HCT116 (cell line): ENCODE measurements around the gene ZNF839. TPM values are rescaled to one million over a fixed set of nuclear protein-coding genes. Genes with fewer than 3 reads are reported as not detected.
A peak's percentile ranks its signal among the peaks of the same experiment; 100 is the strongest.

Experiments
- ATAC-seq: fragments of 200-7000 bp; cut with Tn5 transposase; 2 replicates; pipeline ENCODE4 v1.9.1; 2020; ENCODE audit warnings: mild to moderate bottlenecking, moderate library complexity
- BruUV-seq: library from RNA; stranded (reverse); fragments of 400-500 nt; replicated peaks from 2 replicates; lab custom pipeline; 2021; lab: Mats Ljungman, UMichigan
- CTCF ChIA-PET: fragments of 300-600 bp; sonication (Branson Sonifier 250); formaldehyde crosslinking; loops from one replicate; lab custom pipeline; 2021; ENCODE audit warnings: antibody characterized with exemption; lab: Charles Lee
- POLR2A ChIA-PET: fragments of 300-600, 350-600 bp; sonication (Branson Sonifier 250); formaldehyde crosslinking; loops from one replicate; lab custom pipeline; 2021; ENCODE audit warnings: antibody characterized with exemption; lab: Charles Lee
- RAD21 ChIA-PET, 2 experiments: fragments of 300-600 bp; sonication (Branson Sonifier 250); formaldehyde crosslinking; loops; one replicate each; lab custom pipeline; 2023; ENCODE audit warnings: low total read pairs in 2 of 2; ENCODE audit not compliant: uncharacterized antibody in 2 of 2, unreplicated experiment in 2 of 2, low non-redundant PET in 1 of 2; lab: Charles Lee
- DNase-seq: peaks from one replicate; pipeline ENCODE4 v3.0.0-alpha.2; 2010; ENCODE audit warnings: low read depth, low spot score
- H2AFZ ChIP-seq: fragments of 200-600 bp; shearing (Covaris generic), sonication (generic); 2 replicates; pipeline ENCODE4 v1.6.1; 2017; ENCODE audit warnings: low read depth, mixed run types, mixed read lengths, antibody characterized with exemption, low read length; ENCODE audit not compliant: poor library complexity, severe bottlenecking
- H3K27ac ChIP-seq: 2 replicates; pipeline ENCODE4 v1.5.1; 2012; ENCODE audit warnings: low read depth, low read length
- H3K27me3 ChIP-seq: fragments of 200-600 bp; sonication (generic); 2 replicates; pipeline ENCODE4 v1.6.1; 2016; ENCODE audit warnings: mixed run types, low read length, mixed read lengths; ENCODE audit not compliant: insufficient read depth
- H3K36me3 ChIP-seq, 2 experiments: fragments of 200-500 bp in 1 of 2; fragments of 200-600 bp in 1 of 2; sonication (Bioruptor generic) in 1 of 2; sonication (generic) in 1 of 2; 2 replicates each; pipeline versions ENCODE4 v1.5.1 to v1.6.1; 2014 to 2016; ENCODE audit warnings: low read length in 2 of 2, inconsistent platforms in 1 of 2, mixed read lengths in 1 of 2, mixed run types in 1 of 2; ENCODE audit not compliant: insufficient read depth in 2 of 2, control insufficient read depth in 1 of 2
- H3K4me1 ChIP-seq, 2 experiments: fragments of 200-600 bp in 1 of 2; sonication (generic) in 1 of 2; 2 replicates each; pipeline versions ENCODE4 v1.5.1 to v1.6.1; 2012 to 2017; ENCODE audit warnings: low read length in 2 of 2, inconsistent platforms in 1 of 2, mild to moderate bottlenecking in 1 of 2, mixed read lengths in 1 of 2, mixed run types in 1 of 2, moderate library complexity in 1 of 2; ENCODE audit not compliant: insufficient read depth in 2 of 2, control insufficient read depth in 1 of 2
- H3K4me2 ChIP-seq: fragments of 200-600 bp; sonication (generic); 2 replicates; pipeline ENCODE4 v1.6.1; 2017; ENCODE audit warnings: mixed run types, low read length, mixed read lengths
- H3K4me3 ChIP-seq, 2 experiments: fragments of 200-600 bp in 1 of 2; sonication (generic) in 1 of 2; replicated peaks in 1 of 2; 2 replicates each; pipeline ENCODE4 v1.5.1; 2011 to 2016; ENCODE audit warnings: low read length in 2 of 2, control low read depth in 1 of 2, low read depth in 1 of 2, mild to moderate bottlenecking in 1 of 2, mixed read lengths in 1 of 2, mixed run types in 1 of 2
- H3K79me2 ChIP-seq: fragments of 200-600 bp; sonication (generic); 2 replicates; pipeline ENCODE4 v1.6.1; 2017; ENCODE audit warnings: mild to moderate bottlenecking, mixed run types, low read length, moderate library complexity, mixed read lengths; ENCODE audit not compliant: insufficient read depth
- H3K9ac ChIP-seq: fragments of 200-600 bp; sonication (generic); 2 replicates; pipeline ENCODE4 v1.6.1; 2016; ENCODE audit warnings: low read length, mixed read lengths
- H3K9me2 ChIP-seq: fragments of 200-600 bp; sonication (generic), shearing (Covaris generic); 2 replicates; pipeline ENCODE4 v1.6.1; 2017; ENCODE audit warnings: mixed run types, mild to moderate bottlenecking, moderate library complexity; ENCODE audit not compliant: insufficient read depth
- H3K9me3 ChIP-seq, 2 experiments: fragments of 200-500 bp in 1 of 2; fragments of 200-600 bp in 1 of 2; sonication (Bioruptor generic) in 1 of 2; sonication (generic) in 1 of 2; 2 replicates each; pipeline ENCODE4 v1.6.1; 2014 to 2017; ENCODE audit warnings: low read length in 2 of 2, mixed read lengths in 2 of 2, inconsistent platforms in 1 of 2, low read depth in 1 of 2, mild to moderate bottlenecking in 1 of 2, mixed run types in 1 of 2, moderate library complexity in 1 of 2; ENCODE audit not compliant: control insufficient read depth in 1 of 2, insufficient read depth in 1 of 2
- H4K20me1 ChIP-seq: fragments of 200-600 bp; sonication (generic), shearing (Covaris generic); 2 replicates; pipeline ENCODE4 v1.6.1; 2017; ENCODE audit warnings: mixed run types, mild to moderate bottlenecking, moderate library complexity; ENCODE audit not compliant: insufficient read depth
- CTCF ChIP-seq, 3 experiments: fragments of 200-600 bp in 1 of 3; sonication (generic) in 1 of 3; IDR thresholded peaks in 2 of 3; conservative IDR thresholded peaks in 1 of 3; 2 replicates each; pipeline ENCODE4 v1.5.1; 2012 to 2017; ENCODE audit warnings: low read depth in 2 of 3, low read length in 2 of 3, antibody characterized with exemption in 1 of 3, borderline replicate concordance in 1 of 3, control low read depth in 1 of 3, mild to moderate bottlenecking in 1 of 3, mixed read lengths in 1 of 3, mixed run types in 1 of 3, moderate library complexity in 1 of 3; ENCODE audit not compliant: insufficient read depth in 1 of 3
- EGR1 ChIP-seq: IDR thresholded peaks from 2 replicates; pipeline ENCODE4 v1.6.1; 2012; ENCODE audit warnings: low read depth
- POLR2A ChIP-seq: IDR thresholded peaks from 2 replicates; pipeline ENCODE4 v1.7.0; 2011; ENCODE audit warnings: borderline replicate concordance; ENCODE audit not compliant: insufficient read depth, insufficient read length; ENCODE audit errors: extremely low read depth
- YY1 ChIP-seq: IDR thresholded peaks from 2 replicates; pipeline ENCODE4 v1.6.1; 2011; ENCODE audit warnings: low read length, low read depth, moderate library complexity, mild to moderate bottlenecking; ENCODE audit not compliant: insufficient replicate concordance; ENCODE audit errors: extremely low read depth
- intact Hi-C: fragments of 100-400 bp; cut with micrococcal nuclease; formaldehyde crosslinking; loops from 2 replicates; pipeline ENCODE4 v1.10.0; 2022
- total RNA-seq: library from RNA; stranded (reverse); gene quantifications from one replicate; pipeline ENCODE4 v1.2.1, GENCODE V29; 2021; ENCODE audit not compliant: unreplicated experiment

The ZNF839 gene
- total RNA-seq, 1 experiment from 2014 or later = 17.7 TPM

GRCh38 chr14:102304611-102305506, 14.7 kb upstream of the ZNF839 start, which contains the start of gene MOK:
Gene MOK (minus strand): TSS chr14:102305164. CDS start chr14:102304968, 196 bp downstream.
- peak within 1 kb of the TSS; percentile 58 for H3K27ac ChIP-seq
- no TSS peak for BruUV-seq

GRCh38 chr14:102314242-102315011, 5.1 kb upstream of the ZNF839 start:
- H3K27ac ChIP-seq = no peak overlapping the region
- no TSS peak for BruUV-seq
- no peaks in the 10 kb centered on the region for H3K9me2 ChIP-seq
- no peaks in the 10 kb centered on the region for H3K36me3 ChIP-seq
- RAD21 ChIA-PET = interaction anchor here (0.7 to 1.4 kb wide), 3 partner anchors 78 to 251 kb away, joined by 3 read pairs; no protein-coding TSS in a partner anchor
- peak overlapping the region; percentile 95 for H2AFZ ChIP-seq
- POLR2A ChIA-PET = no interaction called here
- H3K4me1 ChIP-seq = peaks cover 30 to 53% of the 10 kb centered on the region in 2 experiments
- DNase-seq = peak; percentile 57
- peak overlapping the region; percentile 39 to 65 for H3K4me3 ChIP-seq
- CTCF ChIA-PET = interaction anchor here (0.6 to 1.6 kb wide), 13 partner anchors 10 to 268 kb away, joined by 3 to 13 read pairs (median 3); partner anchors contain the start of gene MOK
- peak; percentile 62 for ATAC-seq
- no peaks in the 10 kb centered on the region for H3K79me2 ChIP-seq
- H3K4me2 ChIP-seq = peak overlapping the region; percentile 98
- no peaks in the 10 kb centered on the region for H4K20me1 ChIP-seq
- TF ChIP-seq POLR2A (no peak), CTCF (IDR thresholded peaks at IDR 0.05 in 2 of 3, conservative IDR thresholded peaks at IDR 0.05 in 1 of 3; ENCODE audit: borderline replicate concordance in 1 of 3, insufficient read depth in 1 of 3, low read depth in 2 of 3, low read length in 2 of 3) (peak in 2 of 3 experiments; percentile 74 to 97; a peak in 4 of 6 replicates)
- peak overlapping the region; percentile 59 for H3K9ac ChIP-seq
- H3K27me3 ChIP-seq = no peaks in the 10 kb centered on the region
- intact Hi-C loops = loop anchor here (1.0 to 2.0 kb wide), 6 partner anchors 79 to 354 kb away; partner anchors contain the start of gene WDR20
- no peaks in the 10 kb centered on the region for H3K9me3 ChIP-seq

More at GRCh38 chr14:102304611-102305506, 14.7 kb upstream of the ZNF839 start, which contains the start of gene MOK:
- Histone ChIP-seq H3K27me3 (no peaks in the 10 kb centered on the region), H3K4me3 (peak within 1 kb of the TSS; percentile 67 to 77), H4K20me1 (no peaks in the 10 kb centered on the region), H3K4me2 (peak within 1 kb of the TSS; percentile 80), H3K9me2 (no peaks in the 10 kb centered on the region), H3K4me1 (peaks cover 14 to 22% of the 10 kb centered on the region in 2 experiments), H3K79me2 (no peaks in the 10 kb centered on the region), H3K36me3 (no peaks in the 10 kb centered on the region), H2AFZ (no peak within 1 kb of the TSS), H3K9ac (peak within 1 kb of the TSS; percentile 68), H3K9me3 (no peaks in the 10 kb centered on the region)
- DNase-seq (peak; percentile 92), ATAC-seq (peak; percentile 87)
- no peak for TF ChIP-seq EGR1
- TF ChIP-seq YY1 = peak; percentile 90
- RAD21 ChIA-PET = interaction anchor here in 1 of 2 experiments (0.6 to 0.7 kb wide), 2 partner anchors 19 to 226 kb away, joined by 5 to 7 read pairs; no protein-coding TSS in a partner anchor
- intact Hi-C loops = no loop called here
- CTCF ChIA-PET = interaction anchor here (1.0 to 1.5 kb wide), 4 partner anchors 9 to 12 kb away, joined by 3 to 5 read pairs (median 4); no protein-coding TSS in a partner anchor
- POLR2A ChIA-PET = interaction anchor here (0.6 to 1.6 kb wide), 3 partner anchors 10 to 1068 kb away, joined by 3 read pairs; no protein-coding TSS in a partner anchor
